Activated CD8-positive, alpha-beta memory T cell treated with anti-CD3 and anti-CD28 coated beads for 48 hours (primary cell): ENCODE measurements around the gene ATP8A1.
"Not testable (repeated sequence)": the region's sequence is repeated elsewhere in the genome, so short reads cannot be mapped to it uniquely, and the experiment has no call there.

Source experiments
- DNase-seq, 3 experiments: peaks; one replicate each; pipeline ENCODE4 v3.0.0-alpha.2; 2020; ENCODE audit warnings: low read depth in 2 of 3, low spot score in 2 of 3

Gene ATP8A1

GRCh38 chr4:42372303-42372702, 284.6 kb downstream of the ATP8A1 start:
- not testable (repeated sequence) for DNase-seq

GRCh38 chr4:42371305-42372252, 285.3 kb downstream of the ATP8A1 start:
- no peak for DNase-seq

GRCh38 chr4:42369489-42369888, 287.4 kb downstream of the ATP8A1 start:
- DNase-seq: no peak

GRCh38 chr4:42366959-42367358, 289.9 kb downstream of the ATP8A1 start:
- DNase-seq: no peak

- DNase-seq: no peak
Measured at GRCh38 chr4:42364266-42365053, 292.4 kb downstream of the ATP8A1 start.

- no peak for DNase-seq
Measured at GRCh38 chr4:42363614-42364013, 293.3 kb downstream of the ATP8A1 start.

DNA sequence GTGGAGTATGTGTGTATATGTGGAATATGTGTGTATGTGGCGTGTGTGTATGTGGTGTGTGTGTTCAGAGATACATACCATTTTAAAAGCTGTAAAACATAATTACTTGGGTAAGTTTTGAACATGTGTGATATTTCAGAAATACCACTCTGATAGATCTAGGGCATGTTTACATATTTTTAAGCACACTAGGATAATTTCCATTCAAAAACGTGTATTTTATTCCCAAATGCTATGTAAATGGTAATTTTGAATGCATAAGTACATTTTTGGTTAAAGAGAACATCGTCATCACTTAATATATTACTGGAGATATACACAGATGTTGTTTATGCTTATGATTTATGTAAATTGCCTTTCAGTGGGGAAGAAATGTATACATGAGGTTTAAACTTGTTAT, 294.3 kb downstream of the ATP8A1 start:
- no peak for DNase-seq

DNA sequence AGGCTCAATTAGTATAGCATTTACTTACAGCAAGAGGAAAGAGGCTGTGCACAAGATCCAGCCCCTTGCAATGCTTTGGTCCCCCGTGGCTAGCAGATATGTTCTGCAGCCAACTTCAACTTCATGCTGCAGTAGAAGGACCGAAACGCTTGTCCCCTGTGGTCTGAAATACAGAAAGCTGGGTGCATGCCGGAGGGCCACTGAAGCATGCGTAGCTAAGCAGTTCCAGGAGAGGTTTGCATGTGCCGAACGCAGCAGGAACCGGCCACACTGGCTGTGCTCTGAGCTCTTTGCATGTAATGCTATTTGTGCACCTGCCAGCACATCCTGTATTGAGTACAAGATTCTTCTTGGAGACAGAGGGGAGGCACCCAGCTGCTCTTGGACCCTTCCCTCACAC, 295.4 kb downstream of the ATP8A1 start:
- DNase-seq: no peak

GRCh38 chr4:42360256-42360669, 296.6 kb downstream of the ATP8A1 start:
- DNase-seq: no peak

GRCh38 chr4:42359711-42360110, 297.2 kb downstream of the ATP8A1 start:
- DNase-seq: no peak
